WTC11 (cell line): ENCODE measurements around the gene RETN. TPM values are rescaled to one million over a fixed set of nuclear protein-coding genes. Genes with fewer than 3 reads are reported as not detected.

ENCODE experiments used
- ATAC-seq: fragments of 200-7000 bp; cut with Tn5 transposase; 2 replicates; pipeline ENCODE4 v1.10.0; 2021; ENCODE audit warnings: mild to moderate bottlenecking, moderate library complexity
- CTCF ChIA-PET: fragments of 300-600 bp; sonication (Branson Sonifier 250); formaldehyde crosslinking; loops from one replicate; lab custom pipeline; 2021; ENCODE audit warnings: antibody characterized with exemption; lab: Charles Lee
- POLR2A ChIA-PET: fragments of 350-600 bp; sonication (Branson Sonifier 250); formaldehyde crosslinking; loops from one replicate; lab custom pipeline; 2021; ENCODE audit warnings: antibody characterized with exemption; lab: Charles Lee
- DNase-seq: peaks from one replicate; pipeline ENCODE4 v3.0.0; 2021; ENCODE audit warnings: low spot score
- H3K27ac Mint-ChIP-seq: 2 replicates; pipeline ENCODE4 v1.8.0; 2021; ENCODE audit warnings: mixed read lengths
- H3K27me3 Mint-ChIP-seq: 2 replicates; pipeline ENCODE4 v1.8.0; 2021; ENCODE audit warnings: low read depth, mild to moderate bottlenecking, moderate library complexity, mixed read lengths
- H3K36me3 Mint-ChIP-seq: 2 replicates; pipeline ENCODE4 v1.8.0; 2021; ENCODE audit warnings: mixed read lengths
- H3K4me1 Mint-ChIP-seq: 2 replicates; pipeline ENCODE4 v1.8.0; 2022; ENCODE audit warnings: mixed read lengths
- H3K4me3 Mint-ChIP-seq: 2 replicates; pipeline ENCODE4 v1.8.0; 2021; ENCODE audit warnings: mild to moderate bottlenecking, moderate library complexity, mixed read lengths
- H3K9me3 Mint-ChIP-seq: 2 replicates; pipeline ENCODE4 v1.8.0; 2021; ENCODE audit warnings: mixed read lengths
- ATF1 ChIP-seq: sonication (generic); formaldehyde crosslinking; IDR thresholded peaks from 2 replicates; pipeline ENCODE4 v1.8.1; 2023; ENCODE audit warnings: mild to moderate bottlenecking, moderate library complexity, missing genetic modification reagents
- GRHL2 ChIP-seq: fragments of 250-450 bp; sonication (Bioruptor Pico); IDR thresholded peaks from 2 replicates; pipeline ENCODE4 v1.8.0; 2022; ENCODE audit warnings: mild to moderate bottlenecking, moderate library complexity; ENCODE audit not compliant: insufficient replicate concordance, severe bottlenecking
- GTF2I ChIP-seq: fragments of 250-450 bp; sonication (Bioruptor Pico); conservative IDR thresholded peaks from 2 replicates; pipeline ENCODE4 v1.4.0; 2021; ENCODE audit warnings: mild to moderate bottlenecking
- HMGA2 ChIP-seq: fragments of 250-450 bp; sonication (Bioruptor Pico); IDR thresholded peaks from 2 replicates; pipeline ENCODE4 v1.4.0; 2021; ENCODE audit warnings: mild to moderate bottlenecking, moderate library complexity
- IRF2 ChIP-seq: sonication (generic); formaldehyde crosslinking; IDR thresholded peaks from 2 replicates; pipeline ENCODE4 v1.8.0; 2022; ENCODE audit warnings: low read depth, missing genetic modification reagents, borderline replicate concordance
- JUN ChIP-seq: sonication (generic); formaldehyde crosslinking; IDR thresholded peaks from 2 replicates; pipeline ENCODE4 v1.8.0; 2023; ENCODE audit warnings: mild to moderate bottlenecking, missing genetic modification reagents
- KAT7 ChIP-seq: sonication (generic); formaldehyde crosslinking; IDR thresholded peaks from 2 replicates; pipeline ENCODE4 v1.8.1; 2023; ENCODE audit warnings: missing genetic modification reagents, mild to moderate bottlenecking, borderline replicate concordance
- NR1H2 ChIP-seq: sonication (generic); formaldehyde crosslinking; IDR thresholded peaks from 2 replicates; pipeline ENCODE4 v1.9.0; 2021; ENCODE audit warnings: mild to moderate bottlenecking, moderate library complexity, missing genetic modification reagents
- NR2C2 ChIP-seq: sonication (generic); formaldehyde crosslinking; IDR thresholded peaks from 2 replicates; pipeline ENCODE4 v1.8.0; 2022; ENCODE audit warnings: mild to moderate bottlenecking, missing genetic modification reagents
- SMAD4 ChIP-seq: sonication (generic); formaldehyde crosslinking; IDR thresholded peaks from 2 replicates; pipeline ENCODE4 v1.8.0; 2022; ENCODE audit warnings: mild to moderate bottlenecking, missing genetic modification reagents
- ZNF121 ChIP-seq: sonication (generic); formaldehyde crosslinking; IDR thresholded peaks from 2 replicates; pipeline ENCODE4 v1.8.0; 2023; ENCODE audit warnings: missing genetic modification reagents
- ZNF263 ChIP-seq: sonication (generic); formaldehyde crosslinking; IDR thresholded peaks from 2 replicates; pipeline ENCODE4 v1.8.1; 2022; ENCODE audit warnings: low read depth, mild to moderate bottlenecking, moderate library complexity, missing genetic modification reagents
- total RNA-seq: library from RNA; stranded (reverse); gene quantifications from 3 replicates; pipeline ENCODE4 v1.2.3, GENCODE V29; 2021
- TF ChIP-seq, protein P1 (sequence below): sonication (generic); formaldehyde crosslinking; conservative IDR thresholded peaks from 2 replicates; pipeline ENCODE4 v1.8.1; 2023; ENCODE audit warnings: mild to moderate bottlenecking, low read depth, missing genetic modification reagents, moderate library complexity
- TF ChIP-seq, protein P2 (sequence below): sonication (generic); formaldehyde crosslinking; IDR thresholded peaks from 2 replicates; pipeline ENCODE4 v1.8.1; 2022; ENCODE audit warnings: low read depth, mild to moderate bottlenecking, moderate library complexity, missing genetic modification reagents, borderline replicate concordance
- TF ChIP-seq, protein P3 (sequence below): sonication (generic); formaldehyde crosslinking; IDR thresholded peaks from 2 replicates; pipeline ENCODE4 v1.8.1; 2023; ENCODE audit warnings: mild to moderate bottlenecking, missing genetic modification reagents
- TF ChIP-seq, protein P4 (sequence below): sonication (generic); formaldehyde crosslinking; IDR thresholded peaks from 2 replicates; pipeline ENCODE4 v1.8.1; 2022; ENCODE audit warnings: mild to moderate bottlenecking, moderate library complexity, missing genetic modification reagents
- TF ChIP-seq, protein P5 (sequence below): sonication (generic); formaldehyde crosslinking; IDR thresholded peaks from 2 replicates; pipeline ENCODE4 v1.8.1; 2023; ENCODE audit warnings: mild to moderate bottlenecking, missing genetic modification reagents, borderline replicate concordance
- TF ChIP-seq, protein P6 (sequence below): fragments of 250-450 bp; sonication (Bioruptor Pico); IDR thresholded peaks from 2 replicates; pipeline ENCODE4 v1.8.0; 2021; ENCODE audit warnings: mild to moderate bottlenecking

Gene RETN
- total RNA-seq, 1 experiment from 2014 or later = not detected

DNA sequence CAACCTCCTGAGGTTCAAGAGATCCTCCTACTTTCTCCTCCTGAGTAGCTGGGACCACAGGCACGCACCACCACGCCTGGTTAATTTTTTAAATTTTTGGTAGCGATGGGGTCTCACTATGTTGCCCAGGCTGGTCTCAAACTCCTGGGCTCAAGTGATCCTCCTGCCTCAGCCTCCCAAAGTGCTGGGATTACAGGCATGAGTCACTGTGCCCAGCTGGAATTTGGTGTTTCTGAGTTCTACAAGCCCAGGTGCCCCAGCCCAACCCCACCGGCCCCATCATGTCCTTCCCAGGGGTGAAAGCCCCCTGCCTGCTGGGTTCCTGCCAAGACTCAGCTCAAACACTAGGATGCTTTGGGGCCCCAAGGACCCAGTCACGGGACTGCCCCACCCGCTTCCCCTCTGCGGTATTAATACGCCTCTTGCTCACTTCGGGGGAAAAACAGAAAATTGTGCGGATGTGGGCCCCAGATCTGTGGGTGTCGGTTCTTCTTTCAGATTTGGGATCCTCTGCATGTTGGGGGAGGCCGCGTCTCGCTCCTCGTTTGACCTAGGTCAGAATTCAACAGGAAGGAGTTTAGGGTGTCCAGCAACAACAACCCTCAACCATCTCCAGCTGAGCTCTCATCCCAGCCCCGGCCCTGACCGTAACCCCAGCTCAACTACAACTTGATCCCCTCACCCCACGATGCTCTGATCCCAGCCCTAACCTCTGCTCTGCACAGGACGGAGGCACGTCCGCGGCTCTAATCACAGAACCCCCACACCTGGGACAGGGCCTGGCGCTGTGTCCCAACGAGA, 36.7 kb downstream of the RETN start:
- CTCF ChIA-PET = no interaction called here
- TF ChIP-seq ATF1 (no peak), ZNF263 (CRISPR knock-in tag) (no peak), KAT7 (CRISPR knock-in tag) (no peak), SMAD4 (CRISPR knock-in tag) (no peak), ZNF121 (CRISPR knock-in tag) (peak; percentile 55), HMGA2 (CRISPR knock-in tag) (no peak), JUN (CRISPR knock-in tag) (no peak), IRF2 (CRISPR knock-in tag) (no peak), GTF2I (CRISPR knock-in tag) (0 out of 2 replicates have a peak, but pooled peaks have one; percentile 33)
- TF ChIP-seq, protein P1, sequence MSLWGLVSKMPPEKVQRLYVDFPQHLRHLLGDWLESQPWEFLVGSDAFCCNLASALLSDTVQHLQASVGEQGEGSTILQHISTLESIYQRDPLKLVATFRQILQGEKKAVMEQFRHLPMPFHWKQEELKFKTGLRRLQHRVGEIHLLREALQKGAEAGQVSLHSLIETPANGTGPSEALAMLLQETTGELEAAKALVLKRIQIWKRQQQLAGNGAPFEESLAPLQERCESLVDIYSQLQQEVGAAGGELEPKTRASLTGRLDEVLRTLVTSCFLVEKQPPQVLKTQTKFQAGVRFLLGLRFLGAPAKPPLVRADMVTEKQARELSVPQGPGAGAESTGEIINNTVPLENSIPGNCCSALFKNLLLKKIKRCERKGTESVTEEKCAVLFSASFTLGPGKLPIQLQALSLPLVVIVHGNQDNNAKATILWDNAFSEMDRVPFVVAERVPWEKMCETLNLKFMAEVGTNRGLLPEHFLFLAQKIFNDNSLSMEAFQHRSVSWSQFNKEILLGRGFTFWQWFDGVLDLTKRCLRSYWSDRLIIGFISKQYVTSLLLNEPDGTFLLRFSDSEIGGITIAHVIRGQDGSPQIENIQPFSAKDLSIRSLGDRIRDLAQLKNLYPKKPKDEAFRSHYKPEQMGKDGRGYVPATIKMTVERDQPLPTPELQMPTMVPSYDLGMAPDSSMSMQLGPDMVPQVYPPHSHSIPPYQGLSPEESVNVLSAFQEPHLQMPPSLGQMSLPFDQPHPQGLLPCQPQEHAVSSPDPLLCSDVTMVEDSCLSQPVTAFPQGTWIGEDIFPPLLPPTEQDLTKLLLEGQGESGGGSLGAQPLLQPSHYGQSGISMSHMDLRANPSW = no peak
- TF ChIP-seq, protein P2, sequence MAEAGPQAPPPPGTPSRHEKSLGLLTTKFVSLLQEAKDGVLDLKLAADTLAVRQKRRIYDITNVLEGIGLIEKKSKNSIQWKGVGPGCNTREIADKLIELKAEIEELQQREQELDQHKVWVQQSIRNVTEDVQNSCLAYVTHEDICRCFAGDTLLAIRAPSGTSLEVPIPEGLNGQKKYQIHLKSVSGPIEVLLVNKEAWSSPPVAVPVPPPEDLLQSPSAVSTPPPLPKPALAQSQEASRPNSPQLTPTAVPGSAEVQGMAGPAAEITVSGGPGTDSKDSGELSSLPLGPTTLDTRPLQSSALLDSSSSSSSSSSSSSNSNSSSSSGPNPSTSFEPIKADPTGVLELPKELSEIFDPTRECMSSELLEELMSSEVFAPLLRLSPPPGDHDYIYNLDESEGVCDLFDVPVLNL (CRISPR knock-in tag) = no peak
- TF ChIP-seq, protein P3, sequence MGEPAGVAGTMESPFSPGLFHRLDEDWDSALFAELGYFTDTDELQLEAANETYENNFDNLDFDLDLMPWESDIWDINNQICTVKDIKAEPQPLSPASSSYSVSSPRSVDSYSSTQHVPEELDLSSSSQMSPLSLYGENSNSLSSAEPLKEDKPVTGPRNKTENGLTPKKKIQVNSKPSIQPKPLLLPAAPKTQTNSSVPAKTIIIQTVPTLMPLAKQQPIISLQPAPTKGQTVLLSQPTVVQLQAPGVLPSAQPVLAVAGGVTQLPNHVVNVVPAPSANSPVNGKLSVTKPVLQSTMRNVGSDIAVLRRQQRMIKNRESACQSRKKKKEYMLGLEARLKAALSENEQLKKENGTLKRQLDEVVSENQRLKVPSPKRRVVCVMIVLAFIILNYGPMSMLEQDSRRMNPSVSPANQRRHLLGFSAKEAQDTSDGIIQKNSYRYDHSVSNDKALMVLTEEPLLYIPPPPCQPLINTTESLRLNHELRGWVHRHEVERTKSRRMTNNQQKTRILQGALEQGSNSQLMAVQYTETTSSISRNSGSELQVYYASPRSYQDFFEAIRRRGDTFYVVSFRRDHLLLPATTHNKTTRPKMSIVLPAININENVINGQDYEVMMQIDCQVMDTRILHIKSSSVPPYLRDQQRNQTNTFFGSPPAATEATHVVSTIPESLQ (CRISPR knock-in tag) = no peak
- TF ChIP-seq, protein P4, sequence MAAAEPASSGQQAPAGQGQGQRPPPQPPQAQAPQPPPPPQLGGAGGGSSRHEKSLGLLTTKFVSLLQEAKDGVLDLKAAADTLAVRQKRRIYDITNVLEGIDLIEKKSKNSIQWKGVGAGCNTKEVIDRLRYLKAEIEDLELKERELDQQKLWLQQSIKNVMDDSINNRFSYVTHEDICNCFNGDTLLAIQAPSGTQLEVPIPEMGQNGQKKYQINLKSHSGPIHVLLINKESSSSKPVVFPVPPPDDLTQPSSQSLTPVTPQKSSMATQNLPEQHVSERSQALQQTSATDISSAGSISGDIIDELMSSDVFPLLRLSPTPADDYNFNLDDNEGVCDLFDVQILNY = no peak
- DNase-seq (no peak), ATAC-seq (no peak)
- Mint-ChIP-seq H3K4me3 (no peak overlapping the region), H3K4me1 (no peaks in the 10 kb centered on the region), H3K27ac (no peak overlapping the region), H3K9me3 (no peaks in the 10 kb centered on the region), H3K36me3 (no peaks in the 10 kb centered on the region), H3K27me3 (no peaks in the 10 kb centered on the region; the same call in 1 of the 2 replicates)
- POLR2A ChIA-PET = no interaction called here

DNA sequence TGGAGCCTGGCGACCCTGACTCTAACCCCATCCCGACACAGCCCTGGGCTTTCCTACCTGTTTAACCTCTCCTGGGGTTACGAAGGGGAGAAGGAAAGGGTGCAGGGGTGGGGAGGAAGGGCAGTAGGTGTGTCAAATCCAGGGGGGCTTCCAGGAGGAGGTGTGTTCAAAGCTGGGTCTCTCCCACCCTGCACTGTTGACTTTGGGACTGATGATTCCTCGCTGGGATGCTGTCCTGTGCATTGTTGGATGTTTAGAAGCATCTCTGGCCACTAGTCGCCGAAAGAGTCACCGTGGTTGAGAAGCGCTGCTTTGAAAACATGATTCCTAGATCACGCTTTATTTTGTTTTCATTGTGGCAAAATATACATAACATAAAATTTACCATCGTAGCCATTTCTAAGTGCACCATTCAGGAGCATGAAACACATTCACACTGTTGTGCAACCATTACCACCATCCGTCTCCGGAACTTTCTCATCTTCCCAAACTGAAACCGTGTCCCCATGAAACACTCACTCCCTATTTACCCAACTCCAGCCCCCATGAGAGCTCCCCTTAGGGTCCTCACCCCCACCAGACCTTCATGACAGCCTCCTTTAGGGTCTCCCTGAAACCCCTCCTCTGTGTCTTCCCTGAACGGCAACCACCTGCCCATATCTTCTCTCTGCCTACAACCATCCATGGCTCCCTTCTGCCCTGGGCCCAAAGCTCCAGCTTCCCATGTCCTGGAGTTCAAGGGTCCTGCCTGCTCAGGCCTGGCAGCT, 37.5 kb downstream of the RETN start:
- H3K36me3 Mint-ChIP-seq = no peaks in the 10 kb centered on the region
- DNase-seq (no peak), ATAC-seq (no peak)
- ChIA-PET POLR2A (no interaction called here), CTCF (interaction anchor here (0.7 kb wide), 1 partner anchor 138 kb away, joined by 3 read pairs; no protein-coding TSS in a partner anchor)
- no peaks in the 10 kb centered on the region for H3K4me1 Mint-ChIP-seq
- H3K27ac Mint-ChIP-seq = no peak overlapping the region; the same call in 1 of the 2 replicates
- no peak overlapping the region for H3K4me3 Mint-ChIP-seq
- H3K27me3 Mint-ChIP-seq = no peaks in the 10 kb centered on the region; the same call in 1 of the 2 replicates
- no peaks in the 10 kb centered on the region for H3K9me3 Mint-ChIP-seq
- TF ChIP-seq NR1H2 (CRISPR knock-in tag) (no peak), GRHL2 (CRISPR knock-in tag) (no peak), NR2C2 (CRISPR knock-in tag) (no peak)
- TF ChIP-seq, protein P5, sequence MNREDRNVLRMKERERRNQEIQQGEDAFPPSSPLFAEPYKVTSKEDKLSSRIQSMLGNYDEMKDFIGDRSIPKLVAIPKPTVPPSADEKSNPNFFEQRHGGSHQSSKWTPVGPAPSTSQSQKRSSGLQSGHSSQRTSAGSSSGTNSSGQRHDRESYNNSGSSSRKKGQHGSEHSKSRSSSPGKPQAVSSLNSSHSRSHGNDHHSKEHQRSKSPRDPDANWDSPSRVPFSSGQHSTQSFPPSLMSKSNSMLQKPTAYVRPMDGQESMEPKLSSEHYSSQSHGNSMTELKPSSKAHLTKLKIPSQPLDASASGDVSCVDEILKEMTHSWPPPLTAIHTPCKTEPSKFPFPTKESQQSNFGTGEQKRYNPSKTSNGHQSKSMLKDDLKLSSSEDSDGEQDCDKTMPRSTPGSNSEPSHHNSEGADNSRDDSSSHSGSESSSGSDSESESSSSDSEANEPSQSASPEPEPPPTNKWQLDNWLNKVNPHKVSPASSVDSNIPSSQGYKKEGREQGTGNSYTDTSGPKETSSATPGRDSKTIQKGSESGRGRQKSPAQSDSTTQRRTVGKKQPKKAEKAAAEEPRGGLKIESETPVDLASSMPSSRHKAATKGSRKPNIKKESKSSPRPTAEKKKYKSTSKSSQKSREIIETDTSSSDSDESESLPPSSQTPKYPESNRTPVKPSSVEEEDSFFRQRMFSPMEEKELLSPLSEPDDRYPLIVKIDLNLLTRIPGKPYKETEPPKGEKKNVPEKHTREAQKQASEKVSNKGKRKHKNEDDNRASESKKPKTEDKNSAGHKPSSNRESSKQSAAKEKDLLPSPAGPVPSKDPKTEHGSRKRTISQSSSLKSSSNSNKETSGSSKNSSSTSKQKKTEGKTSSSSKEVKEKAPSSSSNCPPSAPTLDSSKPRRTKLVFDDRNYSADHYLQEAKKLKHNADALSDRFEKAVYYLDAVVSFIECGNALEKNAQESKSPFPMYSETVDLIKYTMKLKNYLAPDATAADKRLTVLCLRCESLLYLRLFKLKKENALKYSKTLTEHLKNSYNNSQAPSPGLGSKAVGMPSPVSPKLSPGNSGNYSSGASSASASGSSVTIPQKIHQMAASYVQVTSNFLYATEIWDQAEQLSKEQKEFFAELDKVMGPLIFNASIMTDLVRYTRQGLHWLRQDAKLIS = no peak
- TF ChIP-seq, protein P6, sequence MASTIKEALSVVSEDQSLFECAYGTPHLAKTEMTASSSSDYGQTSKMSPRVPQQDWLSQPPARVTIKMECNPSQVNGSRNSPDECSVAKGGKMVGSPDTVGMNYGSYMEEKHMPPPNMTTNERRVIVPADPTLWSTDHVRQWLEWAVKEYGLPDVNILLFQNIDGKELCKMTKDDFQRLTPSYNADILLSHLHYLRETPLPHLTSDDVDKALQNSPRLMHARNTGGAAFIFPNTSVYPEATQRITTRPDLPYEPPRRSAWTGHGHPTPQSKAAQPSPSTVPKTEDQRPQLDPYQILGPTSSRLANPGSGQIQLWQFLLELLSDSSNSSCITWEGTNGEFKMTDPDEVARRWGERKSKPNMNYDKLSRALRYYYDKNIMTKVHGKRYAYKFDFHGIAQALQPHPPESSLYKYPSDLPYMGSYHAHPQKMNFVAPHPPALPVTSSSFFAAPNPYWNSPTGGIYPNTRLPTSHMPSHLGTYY (CRISPR knock-in tag) = no peak
- TF ChIP-seq, protein P3 (CRISPR knock-in tag) = no peak
